Stimulated activated CD4-positive, alpha-beta T cell treated with anti-CD3 and anti-CD28 coated beads, Interleukin-4, amount 100 ng/mL, for 1 hour (primary cell): ENCODE data around the gene MYO1A.
"Not testable (repeated sequence)": the region's sequence is repeated elsewhere in the genome, so short reads cannot be mapped to it uniquely, and the experiment has no call there.

Experiments
- DNase-seq: peaks from one replicate; pipeline ENCODE4 v3.0.0-alpha.2; 2020

The MYO1A gene

GRCh38 chr12:57046947-57047890 lies 2.7 kb downstream of the MYO1A start:
- no peak for DNase-seq

GRCh38 chr12:57046086-57046791 lies 3.7 kb downstream of the MYO1A start:
- DNase-seq: no peak

- no peak for DNase-seq
Measured at GRCh38 chr12:57044889-57045288, 5.0 kb downstream of the MYO1A start.

GRCh38 chr12:57044468-57044867 lies 5.5 kb downstream of the MYO1A start:
- DNase-seq: no peak

- no peak for DNase-seq
Measured at GRCh38 chr12:57042695-57043094, 7.2 kb downstream of the MYO1A start.

GRCh38 chr12:57040750-57041149 lies 9.2 kb downstream of the MYO1A start:
- DNase-seq: no peak

GRCh38 chr12:57040211-57040610 lies 9.7 kb downstream of the MYO1A start:
- DNase-seq: no peak

GRCh38 chr12:57039016-57039798 lies 10.7 kb downstream of the MYO1A start:
- no peak for DNase-seq

GRCh38 chr12:57037264-57037663 lies 12.7 kb downstream of the MYO1A start:
- DNase-seq: no peak

GRCh38 chr12:57033431-57033830 lies 16.5 kb downstream of the MYO1A start:
- DNase-seq: no peak

GRCh38 chr12:57031789-57032188 lies 18.1 kb downstream of the MYO1A start:
- DNase-seq: no peak

- DNase-seq: no peak
Measured at GRCh38 chr12:57031138-57031725, 18.7 kb downstream of the MYO1A start.

GRCh38 chr12:57029457-57029856 lies 20.5 kb downstream of the MYO1A start:
- no peak for DNase-seq

- no peak for DNase-seq
Measured at GRCh38 chr12:57027805-57028153, 22.1 kb downstream of the MYO1A start.

- no peak for DNase-seq
Measured at GRCh38 chr12:57027011-57027804, 22.7 kb downstream of the MYO1A start.

- DNase-seq: no peak
Measured at GRCh38 chr12:57025196-57025595, 24.7 kb downstream of the MYO1A start.

GRCh38 chr12:57022324-57022723 lies 27.6 kb downstream of the MYO1A start:
- not testable (repeated sequence) for DNase-seq

GRCh38 chr12:57019983-57020719 lies 29.8 kb downstream of the MYO1A start:
- DNase-seq: no peak

GRCh38 chr12:57018906-57019305 lies 31.0 kb downstream of the MYO1A start:
- DNase-seq: no peak

- not testable (repeated sequence) for DNase-seq
Measured at GRCh38 chr12:57018353-57018752, 31.6 kb downstream of the MYO1A start.

GRCh38 chr12:57016348-57016747 lies 33.6 kb downstream of the MYO1A start, which contains the start of gene TAC3:
TSS of gene TAC3 (minus strand) at chr12:57016529. CDS start at chr12:57015797, 732 bp downstream.
- DNase-seq: no peak
